Measurements from ENCODE around the gene MAP3K14.

DNA sequence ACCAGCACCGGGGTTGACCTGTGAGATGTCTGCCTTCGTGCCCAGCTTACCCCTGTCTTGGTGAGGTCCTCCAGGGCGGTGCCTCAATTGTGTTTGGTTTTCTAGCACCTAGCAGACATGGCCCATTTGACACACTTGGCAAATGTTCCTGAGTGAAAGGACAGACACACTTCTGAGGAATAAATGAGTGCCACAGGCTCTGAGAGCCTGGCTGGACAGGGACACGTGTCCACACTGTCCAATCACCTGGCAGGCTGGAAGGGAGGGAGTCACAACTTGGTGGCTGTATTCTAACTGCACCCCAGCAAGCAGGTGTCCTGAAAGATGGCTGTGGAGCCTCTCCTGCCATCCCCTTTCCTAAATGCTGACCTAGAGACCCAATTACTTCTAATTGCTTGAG, 7.4 kb downstream of the MAP3K14 start:
- TF ChIP-seq, protein P1, sequence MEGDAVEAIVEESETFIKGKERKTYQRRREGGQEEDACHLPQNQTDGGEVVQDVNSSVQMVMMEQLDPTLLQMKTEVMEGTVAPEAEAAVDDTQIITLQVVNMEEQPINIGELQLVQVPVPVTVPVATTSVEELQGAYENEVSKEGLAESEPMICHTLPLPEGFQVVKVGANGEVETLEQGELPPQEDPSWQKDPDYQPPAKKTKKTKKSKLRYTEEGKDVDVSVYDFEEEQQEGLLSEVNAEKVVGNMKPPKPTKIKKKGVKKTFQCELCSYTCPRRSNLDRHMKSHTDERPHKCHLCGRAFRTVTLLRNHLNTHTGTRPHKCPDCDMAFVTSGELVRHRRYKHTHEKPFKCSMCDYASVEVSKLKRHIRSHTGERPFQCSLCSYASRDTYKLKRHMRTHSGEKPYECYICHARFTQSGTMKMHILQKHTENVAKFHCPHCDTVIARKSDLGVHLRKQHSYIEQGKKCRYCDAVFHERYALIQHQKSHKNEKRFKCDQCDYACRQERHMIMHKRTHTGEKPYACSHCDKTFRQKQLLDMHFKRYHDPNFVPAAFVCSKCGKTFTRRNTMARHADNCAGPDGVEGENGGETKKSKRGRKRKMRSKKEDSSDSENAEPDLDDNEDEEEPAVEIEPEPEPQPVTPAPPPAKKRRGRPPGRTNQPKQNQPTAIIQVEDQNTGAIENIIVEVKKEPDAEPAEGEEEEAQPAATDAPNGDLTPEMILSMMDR (conservative IDR thresholded peaks at IDR 0.05): no peak
- no peak for TF ChIP-seq EZH2 (IDR thresholded peaks at IDR 0.05; ENCODE audit: low read depth)
